K562 (cell line): ENCODE data around the gene USP11. TPM values are rescaled to one million over a fixed set of nuclear protein-coding genes. Genes with fewer than 3 reads are reported as not detected.

Source experiments
- BHLHE40 ChIP-seq: IDR thresholded peaks from 2 replicates; pipeline ENCODE4 v1.6.1; 2011; ENCODE audit warnings: low read length, improper control_type of control experiment
- E2F6 ChIP-seq, 2 experiments: IDR thresholded peaks; 2 replicates each; pipeline ENCODE4 v1.6.1; 2011; ENCODE audit warnings: borderline replicate concordance in 1 of 2, control low read depth in 1 of 2, low read depth in 1 of 2, low read length in 1 of 2, mild to moderate bottlenecking in 1 of 2, mixed read lengths in 1 of 2, moderate library complexity in 1 of 2; ENCODE audit not compliant: insufficient read depth in 1 of 2, insufficient read length in 1 of 2, poor library complexity in 1 of 2, severe bottlenecking in 1 of 2; ENCODE audit errors: extremely low read depth in 1 of 2
- HNRNPL ChIP-seq: fragments of 200-400 bp; formaldehyde crosslinking; IDR thresholded peaks from 2 replicates; pipeline ENCODE4 v1.6.1; 2017; ENCODE audit warnings: low read depth, mild to moderate bottlenecking, low read length
- JUND ChIP-seq, 2 experiments: IDR thresholded peaks; 2 replicates in 1 of 2; 3 replicates in 1 of 2; pipeline ENCODE4 v1.6.1; 2011; ENCODE audit warnings: borderline replicate concordance in 2 of 2, low read depth in 2 of 2, low read length in 2 of 2, improper control_type of control experiment in 1 of 2, missing biosample characterization in 1 of 2, missing genetic modification characterization in 1 of 2, missing genetic modification reagents in 1 of 2
- KDM1A ChIP-seq, 2 experiments: fragments of 450-650 bp; IDR thresholded peaks; 2 replicates each; pipeline ENCODE4 v1.6.1; 2016; ENCODE audit warnings: mild to moderate bottlenecking in 2 of 2
- PHF8 ChIP-seq: fragments of 200-600 bp; sonication (generic); IDR thresholded peaks from 2 replicates; pipeline ENCODE4 v1.6.1; 2012; ENCODE audit warnings: mixed run types, mild to moderate bottlenecking, inconsistent platforms, low read length, moderate library complexity, borderline replicate concordance
- SP1 ChIP-seq: sonication (generic); formaldehyde crosslinking; IDR thresholded peaks from 2 replicates; pipeline ENCODE4 v1.8.1; 2022; ENCODE audit warnings: mild to moderate bottlenecking, missing genetic modification reagents
- STAG1 ChIP-seq: sonication (generic); formaldehyde crosslinking; IDR thresholded peaks from 2 replicates; pipeline ENCODE4 v1.5.0; 2020; ENCODE audit warnings: missing genetic modification reagents, borderline replicate concordance
- ZBTB2 ChIP-seq: fragments of 450-650 bp; IDR thresholded peaks from 2 replicates; pipeline ENCODE4 v1.6.1; 2016; ENCODE audit warnings: antibody characterized with exemption
- ZBTB40 ChIP-seq, 2 experiments: fragments of 450-650 bp in 1 of 2; sonication (generic) in 1 of 2; formaldehyde crosslinking in 1 of 2; IDR thresholded peaks; 2 replicates each; pipeline versions ENCODE4 v1.7.1 to v1.9.0; 2016 to 2022; ENCODE audit warnings: inconsistent platforms in 1 of 2, mild to moderate bottlenecking in 1 of 2, missing genetic modification reagents in 1 of 2
- ZFX ChIP-seq: sonication (generic); formaldehyde crosslinking; IDR thresholded peaks from 2 replicates; pipeline ENCODE4 v1.8.0; 2022; ENCODE audit warnings: mild to moderate bottlenecking, missing genetic modification reagents, moderate library complexity
- ZNF561 ChIP-seq: fragments of 450-650 bp; formaldehyde crosslinking; conservative IDR thresholded peaks from 2 replicates; pipeline ENCODE4 v1.4.0; 2020; ENCODE audit warnings: mild to moderate bottlenecking, moderate library complexity
- polyA plus RNA-seq, 8 experiments: library from polyadenylated mRNA; depleted of rRNA in 4 of 8; stranded (reverse) in 5 of 8; unstranded in 3 of 8; fragments of >200 nt; fragmentation: Nextera tagmentation in 2 of 8; fragmentation: Illumina TruSeq in 1 of 8; extraction: Ambion mirVana in 2 of 8; extraction: Trizol in 1 of 8; gene quantifications; 2 replicates each; pipeline versions ENCODE4 v1.2.1 to v1.2.3, GENCODE V29; 2011 to 2014; ENCODE audit warnings: inconsistent platforms in 1 of 8, missing spikeins in 1 of 8
- total RNA-seq, 7 experiments: library from RNA; depleted of rRNA in 6 of 7; stranded (reverse); fragments of >200 nt in 6 of 7; fragmentation: Illumina TruSeq in 2 of 7; extraction: Trizol in 2 of 7; gene quantifications; 2 replicates each; pipeline versions ENCODE4 v1.2.1 to v1.2.3, GENCODE V29; 2011 to 2021; ENCODE audit warnings: low replicate concordance in 1 of 7
- TF ChIP-seq, protein P1 (sequence below): fragments of 450-650 bp; IDR thresholded peaks from 2 replicates; pipeline ENCODE4 v1.6.1; 2016; ENCODE audit warnings: missing biosample characterization, missing genetic modification characterization

The USP11 gene
- total and polyA plus RNA-seq, 9 of the 15 experiments (the other 6 are each of a cell fraction or from before 2014, with no cell fraction given), result 2.5 to 29.0 (median 11.7) TPM

DNA sequence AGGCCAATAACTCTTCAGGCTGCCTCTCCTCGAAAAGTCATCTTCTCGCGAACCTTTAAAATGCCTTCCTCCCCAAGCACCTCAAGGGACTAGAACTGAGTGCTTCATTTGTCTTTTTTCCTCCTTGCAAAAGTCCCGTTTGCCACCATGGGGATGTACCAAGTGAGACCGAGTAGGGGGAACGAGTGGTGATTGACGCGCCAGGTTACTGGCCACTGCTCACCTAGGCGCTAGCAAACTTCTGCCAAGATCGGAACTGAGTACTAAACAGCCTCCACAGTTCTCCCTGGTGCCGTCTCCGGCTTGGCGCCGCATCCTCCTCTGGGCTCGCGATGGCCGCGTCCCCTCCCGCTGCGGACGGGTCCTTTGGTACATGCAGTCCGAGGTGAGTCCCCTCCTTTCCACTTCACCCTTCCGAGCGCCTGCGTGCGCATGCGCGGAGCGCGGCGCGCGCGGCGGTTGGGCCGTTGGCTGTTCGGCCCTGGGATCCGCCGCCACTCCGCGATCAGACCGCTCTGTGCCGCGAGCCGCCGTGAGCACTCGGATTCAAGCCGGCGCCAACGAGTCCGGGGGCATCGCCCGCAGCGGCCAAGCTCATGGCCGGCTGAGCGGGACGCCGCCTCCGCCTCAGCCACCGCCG lies 14.4 kb upstream of the USP11 start, which contains the start of gene CDK16 (continued):
- peak; percentile 90 for TF ChIP-seq ZBTB2
- peak; percentile 93 for TF ChIP-seq JUND (IDR thresholded peaks at IDR 0.05; ENCODE audit: borderline replicate concordance, low read depth, low read length)
- no peak; the same call in 2 of the 3 replicates for TF ChIP-seq JUND (tag; IDR thresholded peaks at IDR 0.05; ENCODE audit: borderline replicate concordance, low read depth, low read length)
- peak; percentile 68 for TF ChIP-seq SP1 (CRISPR knock-in tag)
- TF ChIP-seq, protein P1, sequence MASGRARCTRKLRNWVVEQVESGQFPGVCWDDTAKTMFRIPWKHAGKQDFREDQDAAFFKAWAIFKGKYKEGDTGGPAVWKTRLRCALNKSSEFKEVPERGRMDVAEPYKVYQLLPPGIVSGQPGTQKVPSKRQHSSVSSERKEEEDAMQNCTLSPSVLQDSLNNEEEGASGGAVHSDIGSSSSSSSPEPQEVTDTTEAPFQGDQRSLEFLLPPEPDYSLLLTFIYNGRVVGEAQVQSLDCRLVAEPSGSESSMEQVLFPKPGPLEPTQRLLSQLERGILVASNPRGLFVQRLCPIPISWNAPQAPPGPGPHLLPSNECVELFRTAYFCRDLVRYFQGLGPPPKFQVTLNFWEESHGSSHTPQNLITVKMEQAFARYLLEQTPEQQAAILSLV (tag), result no peak
- TF ChIP-seq KDM1A (IDR thresholded peaks at IDR 0.05), result 0 out of 4 replicates have a peak, but pooled peaks of 1 of the 2 experiments have one; percentile 35
- TF ChIP-seq ZNF561 (CRISPR knock-in tag), result no peak
- peak; percentile 59; the same call in 1 of the 2 replicates for TF ChIP-seq ZBTB40 (IDR thresholded peaks at IDR 0.05)
- no peak for TF ChIP-seq ZBTB40 (CRISPR knock-in tag; IDR thresholded peaks at IDR 0.05)
- TF ChIP-seq STAG1 (CRISPR knock-in tag), result no peak
- TF ChIP-seq PHF8, result peak; percentile 90; the same call in 1 of the 2 replicates
- peak; percentile 73 for TF ChIP-seq ZFX (CRISPR knock-in tag)
- TF ChIP-seq E2F6 (IDR thresholded peaks at IDR 0.05; ENCODE audit: borderline replicate concordance in 1 of 2, extremely low read depth in 1 of 2, insufficient read depth in 1 of 2, insufficient read length in 1 of 2, low read depth in 1 of 2, low read length in 1 of 2, poor library complexity in 1 of 2, severe bottlenecking in 1 of 2), result no peak
- no peak for TF ChIP-seq HNRNPL
- TF ChIP-seq BHLHE40, result peak; percentile 89
